OCI-LY7 (cell line): ENCODE data around the gene MRPL28.
"Not testable (repeated sequence)": the region's sequence is repeated elsewhere in the genome, so short reads cannot be mapped to it uniquely, and the experiment has no call there.

Source experiments
- EZH2phosphoT487 ChIP-seq: fragments of 200-600 bp; sonication (generic); IDR thresholded peaks from 2 replicates; pipeline ENCODE4 v1.6.1; 2018; ENCODE audit warnings: low read depth, borderline replicate concordance, mild to moderate bottlenecking, mixed run types, antibody characterized with exemption, low read length, moderate library complexity, mixed read lengths
- TF ChIP-seq, protein P1 (sequence below): fragments of 200-600 bp; sonication (generic); conservative IDR thresholded peaks from 2 replicates; pipeline ENCODE4 v1.5.1; 2014; ENCODE audit warnings: mild to moderate bottlenecking, antibody characterized with exemption, low read length, moderate library complexity, mixed read lengths

DNA sequence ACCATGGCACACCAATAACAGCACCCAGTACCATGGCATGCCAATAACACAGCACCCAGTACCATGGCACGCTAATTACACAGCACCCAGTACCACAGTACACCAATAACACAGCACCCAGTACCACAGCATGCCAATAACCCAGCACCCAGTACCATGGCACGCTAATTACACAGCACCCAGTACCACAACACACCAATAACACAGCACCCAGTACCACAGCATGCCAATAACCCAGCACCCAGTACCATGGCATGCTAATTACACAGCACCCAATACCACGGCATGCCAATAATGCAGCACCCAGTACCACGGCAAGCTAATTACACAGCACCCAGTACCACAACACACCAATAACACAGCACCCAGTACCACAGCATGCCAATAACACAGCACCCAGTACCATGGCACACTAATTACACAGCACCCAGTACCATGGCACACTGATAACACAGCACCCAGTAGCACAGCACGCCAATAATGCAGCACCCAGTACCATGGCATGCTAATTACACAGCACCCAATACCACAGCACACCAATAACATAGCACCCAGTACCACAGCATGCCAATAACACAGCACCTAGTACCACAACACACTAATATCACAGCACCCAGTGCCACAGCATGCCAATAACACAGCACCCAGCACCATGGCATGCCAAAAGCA, 36.0 kb downstream of the MRPL28 start:
- TF ChIP-seq, protein P1, sequence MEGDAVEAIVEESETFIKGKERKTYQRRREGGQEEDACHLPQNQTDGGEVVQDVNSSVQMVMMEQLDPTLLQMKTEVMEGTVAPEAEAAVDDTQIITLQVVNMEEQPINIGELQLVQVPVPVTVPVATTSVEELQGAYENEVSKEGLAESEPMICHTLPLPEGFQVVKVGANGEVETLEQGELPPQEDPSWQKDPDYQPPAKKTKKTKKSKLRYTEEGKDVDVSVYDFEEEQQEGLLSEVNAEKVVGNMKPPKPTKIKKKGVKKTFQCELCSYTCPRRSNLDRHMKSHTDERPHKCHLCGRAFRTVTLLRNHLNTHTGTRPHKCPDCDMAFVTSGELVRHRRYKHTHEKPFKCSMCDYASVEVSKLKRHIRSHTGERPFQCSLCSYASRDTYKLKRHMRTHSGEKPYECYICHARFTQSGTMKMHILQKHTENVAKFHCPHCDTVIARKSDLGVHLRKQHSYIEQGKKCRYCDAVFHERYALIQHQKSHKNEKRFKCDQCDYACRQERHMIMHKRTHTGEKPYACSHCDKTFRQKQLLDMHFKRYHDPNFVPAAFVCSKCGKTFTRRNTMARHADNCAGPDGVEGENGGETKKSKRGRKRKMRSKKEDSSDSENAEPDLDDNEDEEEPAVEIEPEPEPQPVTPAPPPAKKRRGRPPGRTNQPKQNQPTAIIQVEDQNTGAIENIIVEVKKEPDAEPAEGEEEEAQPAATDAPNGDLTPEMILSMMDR = not testable (repeated sequence)
- not testable (repeated sequence) for TF ChIP-seq EZH2phosphoT487
